GM19193 (cell line): ENCODE data around the gene DIPK1B.

Source experiments
- POLR2A ChIP-seq: IDR thresholded peaks from 4 replicates; pipeline ENCODE4 v1.6.1; 2011; ENCODE audit not compliant: insufficient read depth, insufficient read length; ENCODE audit errors: extremely low read depth

Gene DIPK1B

GRCh38 chr9:136690104-136690805 is 22.1 kb upstream of the DIPK1B start:
- TF ChIP-seq POLR2A = no peak

- no peak for TF ChIP-seq POLR2A
These were observed 21.5 kb upstream of the DIPK1B start for GRCh38 chr9:136690806-136691261.

GRCh38 chr9:136691316-136692184 is 20.8 kb upstream of the DIPK1B start:
- TF ChIP-seq POLR2A = no peak

- no peak for TF ChIP-seq POLR2A
These were observed 19.9 kb upstream of the DIPK1B start for GRCh38 chr9:136692185-136693134.

GRCh38 chr9:136693135-136693489 is 19.3 kb upstream of the DIPK1B start:
- no peak for TF ChIP-seq POLR2A

- TF ChIP-seq POLR2A = no peak
These were observed 18.7 kb upstream of the DIPK1B start for GRCh38 chr9:136693490-136694162.

GRCh38 chr9:136694163-136694871 is 18.1 kb upstream of the DIPK1B start:
- no peak for TF ChIP-seq POLR2A

- no peak for TF ChIP-seq POLR2A
These were observed 17.5 kb upstream of the DIPK1B start for GRCh38 chr9:136694872-136695247.

- no peak for TF ChIP-seq POLR2A
These were observed 16.9 kb upstream of the DIPK1B start for GRCh38 chr9:136695435-136695895.

GRCh38 chr9:136695955-136696354 is 16.4 kb upstream of the DIPK1B start:
- no peak for TF ChIP-seq POLR2A

- no peak for TF ChIP-seq POLR2A
These were observed 15.9 kb upstream of the DIPK1B start for GRCh38 chr9:136696502-136696901.

GRCh38 chr9:136697146-136697820 is 15.1 kb upstream of the DIPK1B start:
- no peak for TF ChIP-seq POLR2A
